ENCODE measurements around the gene TIMM8A.

Gene TIMM8A

DNA sequence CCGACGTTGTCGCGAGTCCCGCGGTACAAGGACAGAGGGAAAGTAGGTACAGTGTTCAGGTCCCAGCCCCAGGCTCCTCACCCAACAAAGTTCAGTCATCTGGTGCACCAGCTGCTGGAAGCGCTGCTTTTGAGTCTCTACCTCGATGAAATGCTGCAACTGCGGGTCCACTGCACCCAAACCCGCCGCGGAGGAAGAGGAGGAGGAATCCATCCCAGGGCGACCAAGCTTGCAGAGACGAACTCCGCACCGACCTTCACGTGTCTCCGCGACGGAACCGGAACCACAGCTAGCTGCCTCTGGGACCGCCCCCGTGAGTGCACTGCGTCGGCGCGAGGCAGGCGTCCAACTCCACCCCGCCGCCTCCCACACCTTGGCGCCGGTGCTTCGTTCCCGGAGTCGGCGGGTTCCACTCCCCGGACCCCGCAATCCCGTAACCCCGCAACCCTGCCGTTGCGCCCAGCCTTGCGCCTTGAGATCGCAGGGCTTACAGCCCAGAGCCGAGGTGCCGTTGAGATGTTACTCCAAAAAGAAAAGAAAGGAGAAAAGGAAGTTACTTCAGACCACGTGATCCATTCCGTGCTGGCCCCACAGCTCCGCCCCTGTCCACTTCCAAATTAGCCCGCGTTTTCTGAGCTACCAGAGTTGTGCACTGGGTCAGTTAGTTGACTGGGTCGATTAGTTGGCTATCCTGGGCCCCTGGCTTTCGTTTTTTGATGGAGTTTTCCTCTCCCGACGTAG lies at the start of gene TIMM8A:
TSS of gene TIMM8A (minus strand) at position 291 of the 741 bp plus-strand sequence. CDS start at position 213, 78 bp downstream.
- H3K4me3 ChIP-seq (ENCODE audit: low read length), result peak within 1 kb of the TSS; percentile 68
- no peak for TF ChIP-seq ZNF274 (IDR thresholded peaks at IDR 0.05; ENCODE audit: low read depth, low read length)

DNA sequence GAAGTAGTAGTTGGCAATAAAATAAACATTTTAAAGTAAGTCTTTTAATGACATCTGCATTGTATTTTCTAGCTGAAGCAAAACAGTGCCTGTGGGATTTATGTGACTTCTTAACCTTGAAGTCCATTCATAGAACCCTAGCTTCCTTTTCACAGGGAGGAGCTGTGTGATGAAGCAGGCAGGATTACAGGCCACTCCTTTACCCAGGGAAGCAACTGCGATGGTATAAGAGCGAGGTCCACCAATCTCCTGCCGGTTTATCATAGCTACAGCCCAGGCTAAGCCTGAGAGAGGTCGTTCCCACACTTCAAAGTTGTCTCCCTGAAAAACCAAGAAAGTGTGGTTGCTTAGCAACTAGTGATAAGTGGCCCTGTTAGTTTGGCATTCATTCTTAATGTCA lies 49.2 kb upstream of the TIMM8A start:
- TF ChIP-seq ZNF274 (IDR thresholded peaks at IDR 0.05; ENCODE audit: low read depth, low read length), result no peak

GRCh38 chrX:101395789-101396188 lies 47.2 kb upstream of the TIMM8A start:
- H3K4me3 ChIP-seq (ENCODE audit: low read length), result no peak overlapping the region
- no peak for TF ChIP-seq ZNF274 (IDR thresholded peaks at IDR 0.05; ENCODE audit: low read depth, low read length)

More for the DNA sequence above, 49.2 kb upstream of the TIMM8A start:
- no peak overlapping the region for H3K4me3 ChIP-seq (ENCODE audit: low read length)

DNA sequence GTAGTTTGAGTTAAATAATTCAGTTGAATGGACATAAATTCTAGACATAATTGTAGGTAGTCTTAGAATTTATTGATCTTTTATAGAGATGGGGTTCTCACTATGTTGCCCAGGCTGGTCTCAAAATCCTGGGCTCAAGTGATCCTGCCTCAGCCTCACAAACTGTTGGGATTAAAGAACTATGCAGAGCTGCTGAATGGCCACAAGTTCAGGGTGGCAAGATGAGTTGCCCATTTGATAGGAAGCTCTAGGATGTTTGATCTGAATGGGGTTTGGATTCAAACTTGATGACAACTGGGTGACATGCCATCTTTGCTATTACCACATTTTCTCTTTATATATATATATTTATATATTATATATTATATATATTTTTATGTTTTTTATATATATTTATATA lies 45.8 kb upstream of the TIMM8A start:
- H3K4me3 ChIP-seq (ENCODE audit: low read length), result no peak overlapping the region
- TF ChIP-seq ZNF274 (IDR thresholded peaks at IDR 0.05; ENCODE audit: low read depth, low read length), result no peak

GRCh38 chrX:101393530-101394305 lies 45.2 kb upstream of the TIMM8A start:
- no peak for TF ChIP-seq ZNF274 (IDR thresholded peaks at IDR 0.05; ENCODE audit: low read depth, low read length)
- no peak overlapping the region for H3K4me3 ChIP-seq (ENCODE audit: low read length)

DNA sequence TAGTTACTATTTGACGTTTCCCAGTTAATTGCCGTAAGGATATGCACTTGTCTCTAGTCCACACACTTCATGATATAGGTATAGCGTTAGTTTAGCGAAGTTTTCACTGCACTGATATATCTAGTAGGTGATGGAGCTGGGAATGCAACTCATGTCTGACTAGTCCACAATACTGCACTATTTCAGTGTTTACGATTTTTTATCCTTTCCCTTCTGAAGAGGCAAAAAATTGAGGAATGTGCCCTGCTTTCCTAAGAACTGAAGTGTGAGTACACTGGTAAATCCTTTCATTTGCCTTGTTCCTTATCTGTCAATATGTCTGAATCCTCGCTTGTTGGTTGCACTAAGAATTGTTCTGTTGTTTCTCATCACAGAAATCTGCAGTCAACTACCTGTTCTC lies 43.3 kb upstream of the TIMM8A start:
- H3K4me3 ChIP-seq (ENCODE audit: low read length), result peak overlapping the region; percentile 86
- no peak for TF ChIP-seq ZNF274 (IDR thresholded peaks at IDR 0.05; ENCODE audit: low read depth, low read length)

DNA sequence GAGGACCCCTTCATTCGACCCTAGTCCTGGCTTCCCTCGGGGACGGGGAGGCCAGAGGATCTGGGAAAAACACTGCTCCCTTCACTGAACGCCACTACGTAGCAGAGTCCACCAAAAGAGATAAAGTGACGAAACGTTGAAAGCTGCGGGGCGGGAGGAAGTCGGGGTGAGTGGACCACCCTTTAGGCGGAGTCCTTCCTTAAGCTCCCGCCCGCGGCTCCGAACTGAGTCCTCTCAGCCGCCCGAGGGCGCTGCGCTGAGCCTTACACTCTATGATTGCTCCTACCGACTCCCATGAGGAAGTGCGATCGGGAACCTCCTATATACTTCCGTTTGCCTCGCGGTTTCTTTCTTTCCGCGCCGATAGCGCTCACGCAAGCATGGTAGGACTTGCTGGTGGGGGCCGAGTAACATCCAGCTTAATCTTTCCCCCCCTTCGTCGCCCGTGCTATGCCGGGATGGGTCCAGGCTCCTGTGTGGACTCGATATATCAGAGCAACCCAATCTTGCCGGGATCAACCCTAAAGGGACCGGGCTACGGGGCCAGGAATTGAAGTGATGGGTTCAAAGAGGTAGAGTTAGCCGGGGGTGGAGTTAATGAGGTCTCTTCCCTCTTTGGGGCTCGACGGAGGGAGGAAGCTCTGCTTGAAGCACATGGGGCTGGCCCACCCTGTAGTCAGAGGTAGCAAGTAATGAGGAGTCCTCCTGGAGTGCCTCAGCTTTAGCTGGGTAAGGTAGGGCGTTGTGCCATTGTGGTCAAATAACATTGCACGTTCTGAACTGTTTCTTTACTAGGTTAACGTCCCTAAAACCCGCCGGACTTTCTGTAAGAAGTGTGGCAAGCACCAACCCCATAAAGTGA lies 42.4 kb upstream of the TIMM8A start, which contains the start of gene RPL36A:
TSS of gene RPL36A (plus strand) at position 348 of the 862 bp plus-strand sequence. CDS start at position 381, 33 bp downstream.
- H3K4me3 ChIP-seq (ENCODE audit: low read length), result peak within 1 kb of the TSS; percentile 86
- TF ChIP-seq ZNF274 (IDR thresholded peaks at IDR 0.05; ENCODE audit: low read depth, low read length), result no peak

- H3K4me3 ChIP-seq (ENCODE audit: low read length), result no peak overlapping the region
- TF ChIP-seq ZNF274 (IDR thresholded peaks at IDR 0.05; ENCODE audit: low read depth, low read length), result no peak
These were observed 40.1 kb upstream of the TIMM8A start for GRCh38 chrX:101388604-101389003.

DNA sequence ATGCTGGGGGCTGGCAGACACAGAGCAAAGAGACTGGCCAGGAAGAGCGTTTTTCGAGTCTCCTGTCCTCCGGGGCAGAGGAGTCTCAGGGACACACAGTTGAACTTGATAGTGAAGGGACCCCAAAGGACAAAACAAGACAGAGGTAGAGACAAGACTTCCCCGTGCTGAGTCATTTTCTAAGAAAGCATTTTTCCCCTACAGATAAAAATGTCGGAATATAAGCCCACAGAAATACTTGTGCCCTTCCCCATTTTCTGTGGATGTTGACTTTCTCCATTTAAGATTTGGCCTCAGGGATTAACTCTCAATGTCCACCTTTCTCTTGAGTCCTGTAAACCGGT lies 38.0 kb upstream of the TIMM8A start:
- TF ChIP-seq ZNF274 (IDR thresholded peaks at IDR 0.05; ENCODE audit: low read depth, low read length), result no peak
- H3K4me3 ChIP-seq (ENCODE audit: low read length), result peak overlapping the region; percentile 57; the same call in 1 of the 2 replicates

GRCh38 chrX:101385795-101386541 lies 37.4 kb upstream of the TIMM8A start, which contains the start of gene BTK:
TSS of gene BTK (minus strand) at chrX:101386191. CDS start at chrX:101375284, 10,907 bp downstream.
- no peak for TF ChIP-seq ZNF274 (IDR thresholded peaks at IDR 0.05; ENCODE audit: low read depth, low read length)
- peak within 1 kb of the TSS; percentile 57 for H3K4me3 ChIP-seq (ENCODE audit: low read length)

GRCh38 chrX:101385026-101385684 lies 36.6 kb upstream of the TIMM8A start:
- no peak for TF ChIP-seq ZNF274 (IDR thresholded peaks at IDR 0.05; ENCODE audit: low read depth, low read length)
- peak overlapping the region; percentile 57 for H3K4me3 ChIP-seq (ENCODE audit: low read length)

DNA sequence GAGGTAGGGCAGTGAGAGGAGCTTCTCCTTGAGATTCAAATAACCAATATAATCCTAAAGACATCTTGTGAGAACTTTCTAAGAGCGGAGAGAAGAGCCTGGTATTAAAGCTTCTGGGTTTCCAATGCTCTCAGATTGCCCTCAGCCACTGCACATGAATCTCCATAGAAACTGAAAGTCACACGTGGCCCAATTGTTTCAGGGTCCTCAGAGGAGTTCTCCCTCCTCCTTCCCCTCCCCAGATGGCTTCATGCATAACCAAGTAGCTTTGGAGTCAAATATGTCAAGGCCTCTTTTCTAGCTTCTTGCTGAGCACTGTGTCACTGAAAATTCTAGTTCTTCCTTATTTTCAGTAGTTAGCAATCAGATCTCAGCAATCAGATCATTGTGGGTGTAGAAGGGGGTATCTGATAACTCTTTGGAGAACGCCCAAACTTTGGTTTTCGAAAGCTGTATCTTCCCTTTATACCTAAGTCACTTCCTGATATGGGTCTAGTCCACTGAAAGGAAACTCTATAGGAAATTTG lies 35.2 kb upstream of the TIMM8A start:
- TF ChIP-seq ZNF274 (IDR thresholded peaks at IDR 0.05; ENCODE audit: low read depth, low read length), result no peak
- H3K4me3 ChIP-seq (ENCODE audit: low read length), result peak overlapping the region; percentile 57

GRCh38 chrX:101377547-101377946 lies 29.0 kb upstream of the TIMM8A start:
- H3K4me3 ChIP-seq (ENCODE audit: low read length), result no peak overlapping the region
- TF ChIP-seq ZNF274 (IDR thresholded peaks at IDR 0.05; ENCODE audit: low read depth, low read length), result no peak

All from GM08714 (cell line).